Measurements from ENCODE around the gene C14orf180.

DNA sequence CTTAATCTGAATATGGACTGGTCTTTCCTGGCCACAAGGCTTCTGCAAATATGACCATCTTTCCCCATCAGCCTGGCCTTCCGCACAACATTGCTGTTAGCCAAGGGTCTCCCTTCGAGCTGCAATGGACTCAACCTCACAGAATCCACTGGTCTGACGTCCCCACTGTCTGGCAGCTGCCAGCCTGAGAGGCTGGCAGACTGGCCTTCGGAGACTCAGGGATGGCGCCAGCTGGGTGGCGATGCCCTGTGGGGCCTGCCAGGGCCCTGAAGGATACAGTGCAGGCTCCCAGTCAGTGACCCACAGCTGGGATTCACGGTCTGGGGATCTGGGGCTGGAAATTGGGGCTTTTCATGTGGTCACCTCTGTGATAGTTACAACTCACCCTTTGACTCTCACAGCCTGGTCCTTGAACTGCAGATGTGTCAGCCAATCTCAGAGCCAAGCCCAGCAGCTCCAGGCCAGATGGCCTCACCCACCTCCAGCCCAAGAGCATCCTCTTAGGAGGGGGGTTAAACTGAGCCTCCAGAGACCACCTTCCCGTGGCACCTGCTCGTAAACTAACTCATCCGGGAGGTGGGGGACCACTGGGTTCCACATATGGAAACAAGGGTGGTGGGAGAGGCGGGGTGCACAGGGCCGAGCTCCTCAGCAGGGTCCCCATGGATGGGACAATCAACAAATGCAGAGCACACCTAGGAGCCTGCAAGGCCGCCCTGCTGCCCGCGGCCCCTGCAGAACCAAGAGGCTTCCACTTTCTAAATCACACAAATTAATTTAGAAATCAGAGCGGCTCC is 21.1 kb upstream of the C14orf180 start:
- TF ChIP-seq, protein P1, sequence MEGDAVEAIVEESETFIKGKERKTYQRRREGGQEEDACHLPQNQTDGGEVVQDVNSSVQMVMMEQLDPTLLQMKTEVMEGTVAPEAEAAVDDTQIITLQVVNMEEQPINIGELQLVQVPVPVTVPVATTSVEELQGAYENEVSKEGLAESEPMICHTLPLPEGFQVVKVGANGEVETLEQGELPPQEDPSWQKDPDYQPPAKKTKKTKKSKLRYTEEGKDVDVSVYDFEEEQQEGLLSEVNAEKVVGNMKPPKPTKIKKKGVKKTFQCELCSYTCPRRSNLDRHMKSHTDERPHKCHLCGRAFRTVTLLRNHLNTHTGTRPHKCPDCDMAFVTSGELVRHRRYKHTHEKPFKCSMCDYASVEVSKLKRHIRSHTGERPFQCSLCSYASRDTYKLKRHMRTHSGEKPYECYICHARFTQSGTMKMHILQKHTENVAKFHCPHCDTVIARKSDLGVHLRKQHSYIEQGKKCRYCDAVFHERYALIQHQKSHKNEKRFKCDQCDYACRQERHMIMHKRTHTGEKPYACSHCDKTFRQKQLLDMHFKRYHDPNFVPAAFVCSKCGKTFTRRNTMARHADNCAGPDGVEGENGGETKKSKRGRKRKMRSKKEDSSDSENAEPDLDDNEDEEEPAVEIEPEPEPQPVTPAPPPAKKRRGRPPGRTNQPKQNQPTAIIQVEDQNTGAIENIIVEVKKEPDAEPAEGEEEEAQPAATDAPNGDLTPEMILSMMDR (IDR thresholded peaks at IDR 0.05; ENCODE audit: low read depth, low read length), result no peak
- TF ChIP-seq, protein P2, sequence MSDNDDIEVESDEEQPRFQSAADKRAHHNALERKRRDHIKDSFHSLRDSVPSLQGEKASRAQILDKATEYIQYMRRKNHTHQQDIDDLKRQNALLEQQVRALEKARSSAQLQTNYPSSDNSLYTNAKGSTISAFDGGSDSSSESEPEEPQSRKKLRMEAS (IDR thresholded peaks at IDR 0.05; ENCODE audit: low read depth, low read length), result no peak
- TF ChIP-seq POLR2A (IDR thresholded peaks at IDR 0.05; ENCODE audit: extremely low read depth, insufficient read length), result no peak

Data from NB4 (cell line).